ELR (cell line): Measurements from ENCODE around the gene BNC2.

ENCODE experiments used
- DNase-seq: peaks from one replicate; pipeline ENCODE4 v3.0.0-alpha.2; 2015; ENCODE audit warnings: low read depth

The BNC2 gene

GRCh38 chr9:16676519-16676918 lies 194.0 kb downstream of the BNC2 start:
- no peak for DNase-seq

GRCh38 chr9:16675131-16675530 lies 195.3 kb downstream of the BNC2 start:
- DNase-seq, result peak; percentile 49

GRCh38 chr9:16673171-16673570 lies 197.3 kb downstream of the BNC2 start:
- DNase-seq, result peak; percentile 53

- DNase-seq, result no peak
Observed at GRCh38 chr9:16672501-16672900, 198.0 kb downstream of the BNC2 start.

GRCh38 chr9:16671591-16672137 lies 198.8 kb downstream of the BNC2 start:
- DNase-seq, result peak; percentile 72

- no peak for DNase-seq
Observed at GRCh38 chr9:16670791-16671190, 199.7 kb downstream of the BNC2 start.

- no peak for DNase-seq
Observed at GRCh38 chr9:16668734-16669295, 201.7 kb downstream of the BNC2 start.

GRCh38 chr9:16664211-16664610 lies 206.3 kb downstream of the BNC2 start:
- no peak for DNase-seq

GRCh38 chr9:16661816-16662215 lies 208.7 kb downstream of the BNC2 start:
- no peak for DNase-seq

GRCh38 chr9:16659096-16659495 lies 211.4 kb downstream of the BNC2 start:
- DNase-seq, result no peak

- DNase-seq, result peak; percentile 11
Observed at GRCh38 chr9:16656432-16657169, 213.9 kb downstream of the BNC2 start.

GRCh38 chr9:16654596-16655126 lies 215.8 kb downstream of the BNC2 start:
- DNase-seq, result no peak

- DNase-seq, result no peak
Observed at GRCh38 chr9:16653491-16654399, 216.7 kb downstream of the BNC2 start.

GRCh38 chr9:16652582-16652981 lies 217.9 kb downstream of the BNC2 start:
- DNase-seq, result no peak

- no peak for DNase-seq
Observed at GRCh38 chr9:16651446-16651964, 219.0 kb downstream of the BNC2 start.

GRCh38 chr9:16645970-16646369 lies 224.5 kb downstream of the BNC2 start:
- no peak for DNase-seq

- peak; percentile 13 for DNase-seq
Observed at GRCh38 chr9:16642421-16643109, 227.9 kb downstream of the BNC2 start.

- peak; percentile 32 for DNase-seq
Observed at GRCh38 chr9:16640649-16641048, 229.8 kb downstream of the BNC2 start.

GRCh38 chr9:16639644-16640043 lies 230.8 kb downstream of the BNC2 start:
- DNase-seq, result no peak

- no peak for DNase-seq
Observed at GRCh38 chr9:16637911-16638310, 232.6 kb downstream of the BNC2 start.

GRCh38 chr9:16637218-16637617 lies 233.3 kb downstream of the BNC2 start:
- DNase-seq, result no peak
